ENCODE data around the gene PIEZO1.

Gene PIEZO1

DNA sequence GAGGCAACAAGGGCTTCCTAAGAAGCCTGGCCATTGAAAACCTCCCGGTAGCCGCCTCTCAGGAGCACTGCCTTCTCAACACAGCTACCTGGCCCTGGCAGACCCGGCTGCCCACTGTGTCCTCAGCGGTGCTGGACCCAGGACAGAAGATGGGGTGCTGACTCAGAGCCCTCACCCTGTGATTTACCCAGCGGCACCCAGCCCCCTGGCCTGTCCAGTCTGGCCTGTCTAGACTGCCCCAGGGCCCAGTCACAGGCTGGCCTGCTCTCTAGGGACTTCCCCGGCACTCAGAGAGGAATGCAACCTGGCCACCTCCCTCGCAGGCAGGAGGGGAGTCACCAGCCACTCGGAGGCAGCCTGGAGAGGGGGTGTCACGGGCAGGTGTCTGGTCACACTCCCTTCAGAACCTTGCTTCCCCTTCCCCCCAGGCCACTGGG is 20.1 kb downstream of the PIEZO1 start:
- TF ChIP-seq GATA3 (IDR thresholded peaks at IDR 0.05; ENCODE audit: low read depth, low read length) (no peak), GATA2 (IDR thresholded peaks at IDR 0.05; ENCODE audit: low read depth, low read length) (no peak)

DNA sequence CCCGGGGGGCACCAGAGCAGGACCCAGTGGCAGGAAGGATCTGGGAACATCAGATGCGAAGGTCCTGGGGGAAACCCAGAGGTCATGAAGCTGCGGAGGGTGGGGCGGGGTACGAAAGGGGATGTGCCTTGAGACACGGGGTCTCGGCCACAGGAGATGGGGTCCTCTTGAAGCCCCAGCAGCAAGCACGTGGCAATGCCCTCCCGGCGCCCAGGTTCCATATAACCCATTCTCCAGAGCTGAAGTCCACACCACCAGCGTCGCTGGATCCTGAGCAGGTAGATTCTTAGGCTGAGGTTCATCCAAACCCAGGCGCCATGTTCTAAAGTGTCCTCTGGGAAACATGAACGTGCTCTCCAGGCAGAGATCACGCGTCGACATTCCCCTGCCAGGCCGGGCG is 20.9 kb downstream of the PIEZO1 start:
- TF ChIP-seq GATA3 (IDR thresholded peaks at IDR 0.05; ENCODE audit: low read depth, low read length) (no peak), GATA2 (IDR thresholded peaks at IDR 0.05; ENCODE audit: low read depth, low read length) (no peak)

GRCh38 chr16:88763502-88764053 is 21.4 kb downstream of the PIEZO1 start:
- TF ChIP-seq GATA3 (IDR thresholded peaks at IDR 0.05; ENCODE audit: low read depth, low read length) (no peak), GATA2 (IDR thresholded peaks at IDR 0.05; ENCODE audit: low read depth, low read length) (no peak)

DNA sequence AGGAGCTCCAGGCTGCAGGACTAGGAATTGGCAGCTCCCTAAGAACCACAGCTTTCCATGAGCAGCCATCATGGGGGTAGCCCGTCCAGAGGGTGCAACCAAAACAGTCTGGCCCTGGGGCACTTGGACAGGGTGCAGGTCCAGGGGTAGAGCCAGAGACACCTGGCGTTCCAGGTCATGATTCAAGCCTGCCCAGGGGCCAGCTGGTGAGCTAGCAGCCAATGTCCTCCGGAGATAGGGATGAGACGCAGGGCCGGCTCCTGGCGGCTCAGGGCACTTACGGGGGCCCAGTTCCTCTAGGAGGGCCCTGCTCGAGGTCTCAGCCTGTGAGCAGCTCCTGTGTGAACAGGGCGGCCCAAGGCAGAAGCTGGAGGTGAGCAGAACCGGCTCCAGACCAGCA is 22.1 kb downstream of the PIEZO1 start:
- no peak for TF ChIP-seq GATA3 (IDR thresholded peaks at IDR 0.05; ENCODE audit: low read depth, low read length)
- no peak for TF ChIP-seq GATA2 (IDR thresholded peaks at IDR 0.05; ENCODE audit: low read depth, low read length)

- TF ChIP-seq GATA3 (IDR thresholded peaks at IDR 0.05; ENCODE audit: low read depth, low read length) (no peak), GATA2 (IDR thresholded peaks at IDR 0.05; ENCODE audit: low read depth, low read length) (no peak)
Measured at GRCh38 chr16:88762258-88762870, 22.7 kb downstream of the PIEZO1 start.

DNA sequence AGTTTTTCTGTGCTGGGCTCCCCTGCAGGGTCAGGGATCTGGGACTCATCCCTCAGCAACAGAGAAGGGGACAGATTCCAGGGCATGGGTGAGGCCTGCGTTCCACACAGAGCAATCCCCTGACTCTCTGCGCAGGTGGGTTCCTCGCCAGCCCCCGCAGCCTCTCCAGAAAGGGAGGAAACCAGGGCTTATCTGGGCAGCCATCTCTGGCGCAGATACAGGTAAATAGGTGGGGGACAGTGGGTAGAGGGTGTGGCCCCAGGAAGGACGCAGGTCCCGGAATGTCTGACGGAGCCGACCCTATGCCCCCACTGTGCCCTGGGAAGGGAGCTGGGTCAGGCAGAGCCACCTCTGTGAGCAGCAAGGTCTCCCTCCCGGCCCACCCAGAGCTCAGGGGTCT is 23.2 kb downstream of the PIEZO1 start:
- TF ChIP-seq GATA2 (IDR thresholded peaks at IDR 0.05; ENCODE audit: low read depth, low read length) = peak; percentile 44; the same call in 1 of the 2 replicates
- no peak for TF ChIP-seq GATA3 (IDR thresholded peaks at IDR 0.05; ENCODE audit: low read depth, low read length)

DNA sequence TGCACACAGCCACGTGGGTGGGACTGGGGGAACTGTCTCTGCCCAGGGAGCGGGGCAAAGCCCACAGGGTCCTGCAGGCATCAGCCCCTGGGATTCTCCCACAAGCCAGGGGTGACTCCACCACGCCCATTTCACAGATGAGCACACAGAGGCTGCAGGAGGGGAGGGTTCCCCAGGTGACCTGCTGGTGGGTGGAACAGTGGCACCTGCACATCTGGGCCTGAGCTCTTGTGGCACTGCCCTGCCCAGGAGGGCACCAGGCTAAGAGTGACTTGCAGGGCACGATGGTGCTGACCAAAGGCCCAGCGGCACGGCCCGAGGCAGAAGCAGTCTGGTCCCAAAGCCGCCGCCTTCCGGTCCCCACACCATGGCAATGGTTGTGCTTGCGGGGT is 23.9 kb downstream of the PIEZO1 start:
- TF ChIP-seq GATA2 (IDR thresholded peaks at IDR 0.05; ENCODE audit: low read depth, low read length) (no peak), GATA3 (IDR thresholded peaks at IDR 0.05; ENCODE audit: low read depth, low read length) (no peak)

- TF ChIP-seq GATA3 (IDR thresholded peaks at IDR 0.05; ENCODE audit: low read depth, low read length) = no peak
- TF ChIP-seq GATA2 (IDR thresholded peaks at IDR 0.05; ENCODE audit: low read depth, low read length) = no peak
Measured at GRCh38 chr16:88760424-88761142, 24.4 kb downstream of the PIEZO1 start.

DNA sequence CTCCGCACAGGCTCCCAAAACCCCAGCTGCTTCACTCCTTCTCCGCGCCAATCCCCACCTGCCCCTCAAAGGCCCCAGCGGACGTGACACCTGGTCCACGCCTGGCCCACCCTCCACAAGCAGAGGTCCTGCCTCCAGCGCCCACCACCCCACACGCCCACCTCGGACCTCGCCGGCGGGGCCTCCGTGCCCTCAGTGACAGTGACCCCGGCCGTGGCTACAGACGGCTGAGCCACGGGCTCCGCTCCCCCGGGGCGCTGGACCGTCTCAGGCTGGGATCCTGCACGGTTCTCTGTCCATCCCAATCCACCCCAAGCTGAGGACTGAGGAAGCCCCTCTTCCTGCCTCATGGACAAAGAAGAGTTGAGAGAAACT is 25.1 kb downstream of the PIEZO1 start:
- TF ChIP-seq GATA2 (IDR thresholded peaks at IDR 0.05; ENCODE audit: low read depth, low read length) = no peak
- no peak for TF ChIP-seq GATA3 (IDR thresholded peaks at IDR 0.05; ENCODE audit: low read depth, low read length)

DNA sequence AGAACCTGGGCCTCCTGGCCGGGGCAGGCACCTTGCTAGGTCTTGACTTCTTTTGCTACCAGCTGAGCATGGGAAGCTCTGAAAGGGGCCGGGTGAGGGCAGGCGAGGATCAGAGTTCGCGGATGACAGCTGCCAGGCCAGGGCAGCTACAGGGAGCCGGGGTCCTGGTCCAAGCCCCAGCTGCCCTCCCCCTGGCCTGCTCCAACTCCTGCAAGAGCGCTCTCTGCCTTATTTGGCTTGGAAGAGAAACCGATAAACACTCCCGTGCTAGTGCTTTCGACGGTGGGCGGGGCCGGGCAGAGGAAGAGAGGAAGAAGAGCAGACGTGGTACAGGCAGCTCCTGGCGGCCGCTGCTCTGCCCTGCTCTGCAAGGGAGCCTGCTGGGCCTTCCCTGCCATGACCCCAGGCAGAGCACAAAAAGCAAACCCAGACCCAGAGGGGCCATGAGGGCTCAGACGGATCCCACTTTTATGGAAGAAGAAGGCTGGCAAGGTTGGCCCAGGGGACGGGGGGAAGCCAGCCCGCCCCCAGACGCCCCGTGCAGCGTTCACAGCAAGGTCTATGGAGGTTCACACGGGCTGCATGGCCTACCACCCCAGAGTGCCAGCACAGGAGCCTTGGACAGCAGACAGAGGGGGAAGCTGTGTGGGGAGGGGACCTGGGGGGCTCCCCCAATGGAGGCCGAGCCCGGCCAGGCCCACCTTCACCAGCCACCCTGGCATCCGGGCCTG is 25.6 kb downstream of the PIEZO1 start:
- TF ChIP-seq GATA3 (IDR thresholded peaks at IDR 0.05; ENCODE audit: low read depth, low read length) (no peak), GATA2 (IDR thresholded peaks at IDR 0.05; ENCODE audit: low read depth, low read length) (no peak)

- TF ChIP-seq GATA3 (IDR thresholded peaks at IDR 0.05; ENCODE audit: low read depth, low read length) = no peak
- TF ChIP-seq GATA2 (IDR thresholded peaks at IDR 0.05; ENCODE audit: low read depth, low read length) = no peak
Measured at GRCh38 chr16:88758944-88759244, 26.1 kb downstream of the PIEZO1 start.

GRCh38 chr16:88758227-88758943 is 26.6 kb downstream of the PIEZO1 start:
- no peak for TF ChIP-seq GATA3 (IDR thresholded peaks at IDR 0.05; ENCODE audit: low read depth, low read length)
- TF ChIP-seq GATA2 (IDR thresholded peaks at IDR 0.05; ENCODE audit: low read depth, low read length) = no peak

DNA sequence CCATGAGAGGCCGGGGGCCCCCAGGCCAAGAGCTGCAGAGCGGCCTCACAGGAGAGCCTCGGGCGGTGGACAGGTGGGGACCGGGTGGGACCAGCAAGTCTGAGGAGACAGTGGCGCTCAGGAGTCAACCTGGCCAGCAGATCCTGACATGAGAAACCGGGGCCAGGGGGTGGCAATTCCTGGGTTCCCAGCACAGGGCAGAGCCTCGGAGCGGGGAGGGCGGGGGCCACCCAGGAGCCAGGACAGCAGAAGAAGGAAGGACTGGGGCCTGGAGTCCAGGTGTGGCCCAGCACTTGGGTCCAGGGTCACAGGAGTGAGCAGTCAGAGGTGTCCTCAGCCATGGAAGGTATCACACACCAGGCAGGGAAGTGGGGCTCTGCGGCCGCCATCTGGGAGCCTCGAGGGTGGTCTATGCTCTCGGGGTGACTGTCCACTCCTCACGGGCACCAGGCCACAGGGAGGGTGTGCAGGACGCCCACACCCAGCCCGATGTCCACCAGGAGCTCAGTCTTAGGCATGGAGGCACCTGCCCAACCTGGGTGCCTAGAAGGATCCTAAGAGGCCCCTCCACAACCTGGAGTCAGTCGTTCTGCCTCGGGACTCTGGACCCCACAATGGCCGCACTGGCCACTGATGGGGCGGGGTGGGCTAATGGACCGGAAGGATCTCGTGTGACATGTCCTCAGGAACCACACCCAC is 29.1 kb downstream of the PIEZO1 start:
- TF ChIP-seq GATA2 (IDR thresholded peaks at IDR 0.05; ENCODE audit: low read depth, low read length) (no peak), GATA3 (IDR thresholded peaks at IDR 0.05; ENCODE audit: low read depth, low read length) (no peak)
